H1 (cell line): Measurements from ENCODE around the gene PRPF40B. TPM values are rescaled to one million over a fixed set of nuclear protein-coding genes. Genes with fewer than 3 reads are reported as not detected.

ENCODE experiments used
- CTCF ChIA-PET: fragments of 300-600 bp; sonication (Branson Sonifier 250); formaldehyde crosslinking; loops from one replicate; lab custom pipeline; 2021; ENCODE audit not compliant: partially characterized antibody; lab: Charles Lee
- POLR2A ChIA-PET: fragments of 300-600 bp; sonication (Branson Sonifier 250); formaldehyde crosslinking; loops from one replicate; lab custom pipeline; 2021; ENCODE audit warnings: inconsistent platforms; ENCODE audit not compliant: partially characterized antibody; lab: Charles Lee
- DNase-seq, 2 experiments: peaks; one replicate each; pipeline versions ENCODE4 v3.0.0 to v3.0.0-alpha.2; 2010 to 2022; ENCODE audit warnings: low spot score in 2 of 2, low read depth in 1 of 2, mixed read lengths in 1 of 2
- FAIRE-seq: peaks from 2 replicates; lab custom pipeline; 2011; peaks lifted over from hg19 to GRCh38; lab: Jason Lieb, UNC
- H2AFZ ChIP-seq: 2 replicates; pipeline ENCODE4 v1.8.1; 2012; ENCODE audit warnings: low read length, inconsistent platforms
- H2AK5ac ChIP-seq: 2 replicates; pipeline ENCODE4 v1.6.1; 2013; ENCODE audit warnings: low read depth, low read length
- H2BK120ac ChIP-seq: replicated peaks from 2 replicates; pipeline ENCODE3; 2013; ENCODE audit warnings: low read depth, low read length, inconsistent platforms
- H2BK12ac ChIP-seq: 2 replicates; pipeline ENCODE4 v1.6.1; 2013; ENCODE audit warnings: low read depth, low read length
- H2BK15ac ChIP-seq: 2 replicates; pipeline ENCODE4 v1.6.1; 2013; ENCODE audit warnings: low read length
- H2BK20ac ChIP-seq: 2 replicates; pipeline ENCODE4 v1.6.1; 2013; ENCODE audit warnings: low read length
- H2BK5ac ChIP-seq: 2 replicates; pipeline ENCODE4 v1.6.1; 2013; ENCODE audit warnings: low read depth, low read length
- H3K14ac ChIP-seq: 2 replicates; pipeline ENCODE4 v1.6.1; 2013; ENCODE audit warnings: inconsistent platforms; ENCODE audit not compliant: insufficient read length
- H3K18ac ChIP-seq: 2 replicates; pipeline ENCODE4 v1.6.1; 2013; ENCODE audit warnings: low read length; ENCODE audit errors: extremely low read depth
- H3K23ac ChIP-seq: 2 replicates; pipeline ENCODE4 v1.6.1; 2013; ENCODE audit warnings: inconsistent platforms; ENCODE audit not compliant: insufficient read length
- H3K23me2 ChIP-seq: 2 replicates; pipeline ENCODE4 v1.6.1; 2013; ENCODE audit warnings: low read depth, low read length
- H3K27ac ChIP-seq: 2 replicates; pipeline ENCODE4 v1.6.1; 2011; ENCODE audit warnings: low read depth, low read length, inconsistent platforms
- H3K27me3 ChIP-seq, 4 experiments: replicated peaks in 1 of 4; 1 replicate in 1 of 4; 2 replicates in 3 of 4; pipeline versions ENCODE4 v1.6.1 to v1.8.1; 2011 to 2013; ENCODE audit warnings: low read length in 3 of 4, mild to moderate bottlenecking in 3 of 4, inconsistent platforms in 2 of 4, mixed read lengths in 2 of 4, moderate library complexity in 1 of 4; ENCODE audit not compliant: control insufficient read depth in 3 of 4, insufficient read depth in 3 of 4; ENCODE audit errors: extremely low read depth in 1 of 4
- H3K36me3 ChIP-seq, 4 experiments: 2 replicates each; pipeline versions ENCODE4 v1.6.1 to v1.8.1; 2011 to 2013; ENCODE audit warnings: mild to moderate bottlenecking in 4 of 4, low read length in 3 of 4, moderate library complexity in 2 of 4, control low read depth in 1 of 4, inconsistent platforms in 1 of 4; ENCODE audit not compliant: insufficient read depth in 4 of 4, control insufficient read depth in 2 of 4
- H3K4ac ChIP-seq: replicated peaks from 2 replicates; pipeline ENCODE3; 2013; ENCODE audit warnings: low read length, low read depth, mixed read lengths, inconsistent platforms; ENCODE audit not compliant: insufficient read length
- H3K4me1 ChIP-seq, 4 experiments: replicated peaks in 1 of 4; 1 replicate in 1 of 4; 2 replicates in 3 of 4; pipeline versions ENCODE4 v1.6.1 to v1.8.1; 2011 to 2013; ENCODE audit warnings: low read length in 3 of 4, inconsistent platforms in 2 of 4, mixed read lengths in 1 of 4; ENCODE audit not compliant: insufficient read depth in 4 of 4, control insufficient read depth in 3 of 4
- H3K4me2 ChIP-seq, 2 experiments: 2 replicates each; pipeline versions ENCODE4 v1.6.1 to v1.8.1; 2011 to 2013; ENCODE audit warnings: low read depth in 2 of 2, low read length in 2 of 2, control low read depth in 1 of 2, inconsistent platforms in 1 of 2, mild to moderate bottlenecking in 1 of 2; ENCODE audit not compliant: insufficient read depth in 1 of 2
- H3K4me3 ChIP-seq, 4 experiments: fragments of 200-600, 300-600 bp in 1 of 4; sonication (generic), shearing (Covaris generic), sonication (Bioruptor Twin) in 1 of 4; 2 replicates each; pipeline versions ENCODE4 v1.5.1 to v1.8.1; 2011 to 2016; ENCODE audit warnings: low read length in 4 of 4, low read depth in 3 of 4, control low read depth in 2 of 4, inconsistent platforms in 2 of 4, mild to moderate bottlenecking in 2 of 4, mixed read lengths in 1 of 4, moderate library complexity in 1 of 4; ENCODE audit not compliant: insufficient read depth in 2 of 4; ENCODE audit errors: extremely low read depth in 1 of 4
- H3K56ac ChIP-seq: replicated peaks from 2 replicates; pipeline ENCODE3; 2013; ENCODE audit warnings: low read depth, mild to moderate bottlenecking, mixed read lengths, low read length, inconsistent platforms; ENCODE audit not compliant: insufficient read length
- H3K79me1 ChIP-seq: 2 replicates; pipeline ENCODE4 v1.6.1; 2013; ENCODE audit warnings: low read depth, low read length, control low read depth
- H3K79me2 ChIP-seq, 2 experiments: 2 replicates each; pipeline versions ENCODE4 v1.6.1 to v1.8.1; 2012 to 2013; ENCODE audit warnings: low read length in 2 of 2, mild to moderate bottlenecking in 2 of 2, inconsistent platforms in 1 of 2; ENCODE audit not compliant: insufficient read depth in 2 of 2, control insufficient read depth in 1 of 2
- H3K9ac ChIP-seq, 4 experiments: replicated peaks in 1 of 4; 1 replicate in 1 of 4; 2 replicates in 3 of 4; pipeline versions ENCODE4 v1.6.1 to v1.8.1; 2011 to 2013; ENCODE audit warnings: low read depth in 3 of 4, low read length in 3 of 4, control low read depth in 2 of 4, mild to moderate bottlenecking in 2 of 4, moderate library complexity in 2 of 4, inconsistent platforms in 1 of 4; ENCODE audit errors: extremely low read depth in 1 of 4
- H3K9me3 ChIP-seq, 2 experiments: 2 replicates each; pipeline versions ENCODE4 v1.6.1 to v1.8.1; 2012 to 2013; ENCODE audit warnings: mild to moderate bottlenecking in 2 of 2, moderate library complexity in 2 of 2, control low read depth in 1 of 2, inconsistent platforms in 1 of 2, low read depth in 1 of 2, low read length in 1 of 2, mixed read lengths in 1 of 2; ENCODE audit not compliant: insufficient read depth in 2 of 2
- H4K20me1 ChIP-seq, 2 experiments: replicated peaks in 1 of 2; 2 replicates each; pipeline versions ENCODE3 to v1.8.1; 2011 to 2013; ENCODE audit warnings: inconsistent platforms in 2 of 2, low read length in 2 of 2, mild to moderate bottlenecking in 1 of 2; ENCODE audit not compliant: insufficient read depth in 2 of 2, control insufficient read depth in 1 of 2
- H4K5ac ChIP-seq: 2 replicates; pipeline ENCODE4 v1.6.1; 2013; ENCODE audit warnings: low read length, low read depth, mixed read lengths, inconsistent platforms; ENCODE audit not compliant: insufficient read length
- H4K8ac ChIP-seq: 2 replicates; pipeline ENCODE4 v1.8.0; 2013; ENCODE audit warnings: mild to moderate bottlenecking, moderate library complexity, low read length, inconsistent platforms; ENCODE audit not compliant: insufficient read depth; ENCODE audit errors: extremely low read depth
- H4K91ac ChIP-seq: replicated peaks from 2 replicates; pipeline ENCODE3; 2013; ENCODE audit warnings: low read length, mixed read lengths, inconsistent platforms; ENCODE audit not compliant: insufficient read length
- CHD2 ChIP-seq: IDR thresholded peaks from 2 replicates; pipeline ENCODE4 v1.6.1; 2012; ENCODE audit warnings: low read length, improper control_type of control experiment
- TBP ChIP-seq: IDR thresholded peaks from 2 replicates; pipeline ENCODE4 v1.6.1; 2011; ENCODE audit warnings: low read depth, low read length, improper control_type of control experiment
- WGBS, 2 experiments: shearing (Covaris generic) in 1 of 2; methylation state at CpG; one replicate each; pipeline versions ENCODE4 v1.1.6 to v1.1.7; 2013 to 2015; ENCODE audit warnings: low lambda C conversion rate in 2 of 2, mixed read lengths in 2 of 2, inconsistent platforms in 1 of 2, low coverage in 1 of 2, missing lambda C conversion rate in 1 of 2; ENCODE audit not compliant: insufficient replicate concordance in 2 of 2, insufficient coverage in 1 of 2, insufficient read length in 1 of 2; ENCODE audit errors: extremely low coverage in 1 of 2, missing lambda C conversion rate in 1 of 2; 5-methylcytosine and 5-hydroxymethylcytosine counted together
- polyA plus RNA-seq, 7 experiments: library from polyadenylated mRNA; depleted of rRNA in 3 of 7; stranded (reverse) in 5 of 7; unstranded in 2 of 7; fragments of >200 nt in 5 of 7; fragments of 200-250 nt in 2 of 7; gene quantifications; 1 replicate in 5 of 7; 2 replicates in 1 of 7; 4 replicates in 1 of 7; pipeline versions ENCODE4 v1.2.1 to v1.2.3, GENCODE V29; 2011 to 2013; ENCODE audit warnings: missing spikeins in 2 of 7, mixed read lengths in 2 of 7
- total RNA-seq: library from RNA; stranded (reverse); fragmentation: NEBNext Ultra II Directional; extraction: Animal tissue kit (Norgen Biotek cat#: 25700); gene quantifications from 2 replicates; pipeline ENCODE4 v1.2.1, GENCODE V29; 2021

The PRPF40B gene
- total and polyA plus RNA-seq, 2 of the 8 experiments (the other 6 are each of a cell fraction or from before 2014, with no cell fraction given): 14.4 to 24.4 TPM

- Histone ChIP-seq H3K18ac (no peak overlapping the region), H4K5ac (no peak overlapping the region), H2AK5ac (no peak overlapping the region), H3K4me1 (peaks cover 0 to 7% (median 3%) of the 10 kb centered on the region in 4 experiments; a peak in 6 of 7 replicates), H2BK15ac (no peak overlapping the region), H3K23ac (no peak overlapping the region), H3K27me3 (no peaks in the 10 kb centered on the region), H3K9me3 (no peaks in the 10 kb centered on the region), H3K9ac (no peak overlapping the region), H3K36me3 (no peaks in the 10 kb centered on the region), H2BK5ac (no peak overlapping the region), H2BK12ac (no peak overlapping the region), H4K91ac (no peak overlapping the region), H2BK20ac (no peak overlapping the region), H3K14ac (no peak overlapping the region), H3K79me1 (no peaks in the 10 kb centered on the region), H3K23me2 (peaks cover 15% of the 10 kb centered on the region; the same call in 1 of the 2 replicates), H3K56ac (no peak overlapping the region), H3K27ac (no peak overlapping the region), H3K4ac (no peak overlapping the region), H2BK120ac (no peak overlapping the region), H3K79me2 (no peaks in the 10 kb centered on the region), H4K20me1 (no peaks in the 10 kb centered on the region), H4K8ac (no peak overlapping the region), H2AFZ (no peak overlapping the region), H3K4me3 (no peak overlapping the region), H3K4me2 (no peak overlapping the region)
- 91% methylated on average over 6 of the region's 6 CpGs; no CpG with 5 or more reads in 1 of the 2 experiments for WGBS, 2 experiments
- no peak for DNase-seq
- FAIRE-seq: no peak
- ChIA-PET CTCF (interaction anchor here (0.6 to 4.3 kb wide), 6 partner anchors 9 to 331 kb away, joined by 3 to 15 read pairs (median 4); partner anchors contain the start of gene PRPH), POLR2A (interaction anchor here (0.6 to 3.0 kb wide), 3 partner anchors 10 to 115 kb away, joined by 3 to 13 read pairs (median 8); partner anchors contain the start of gene TMBIM6)
- TF ChIP-seq CHD2: no peak
- no peak for TF ChIP-seq TBP
These were observed 2.9 kb downstream of the PRPF40B start for GRCh38 chr12:49626169-49626835.
